MCF 10A (cell line): Measurements from ENCODE around the gene IQCK. TPM values are rescaled to one million over a fixed set of nuclear protein-coding genes. Genes with fewer than 3 reads are reported as not detected.

Experiments
- BruUV-seq: library from RNA; stranded (reverse); fragments of 400-500 nt; replicated peaks from 2 replicates; lab custom pipeline; 2021; lab: Mats Ljungman, UMichigan
- CTCF ChIA-PET: fragments of 300-600 bp; sonication (Branson Sonifier 250); formaldehyde crosslinking; extraction: SDS; loops from one replicate; lab custom pipeline; 2021; ENCODE audit warnings: antibody characterized with exemption, inconsistent platforms; lab: Yijun Ruan, JAX
- POLR2A ChIA-PET: fragments of 300-600, 350-650 bp; sonication (Branson Sonifier 250); formaldehyde crosslinking; extraction: SDS; loops from one replicate; lab custom pipeline; 2020; ENCODE audit warnings: antibody characterized with exemption, inconsistent platforms; lab: Yijun Ruan, JAX
- DNase-seq: peaks from one replicate; pipeline ENCODE4 v3.0.0-alpha.2; 2018; ENCODE audit not compliant: unreplicated experiment
- H3K27ac Mint-ChIP-seq: one replicate; pipeline ENCODE4 v1.8.0; 2022; ENCODE audit warnings: mild to moderate bottlenecking, low read depth, mixed read lengths; ENCODE audit not compliant: unreplicated experiment
- H3K27me3 Mint-ChIP-seq: one replicate; pipeline ENCODE4 v1.8.0; 2022; ENCODE audit warnings: mixed read lengths; ENCODE audit not compliant: insufficient read depth, unreplicated experiment
- H3K36me3 Mint-ChIP-seq: one replicate; pipeline ENCODE4 v1.8.0; 2022; ENCODE audit warnings: mild to moderate bottlenecking, moderate library complexity, mixed read lengths; ENCODE audit not compliant: insufficient read depth, unreplicated experiment
- H3K4me1 Mint-ChIP-seq: one replicate; pipeline ENCODE4 v1.8.0; 2022; ENCODE audit warnings: mixed read lengths; ENCODE audit not compliant: insufficient read depth, unreplicated experiment
- H3K4me3 Mint-ChIP-seq: one replicate; pipeline ENCODE4 v1.8.0; 2022; ENCODE audit warnings: mild to moderate bottlenecking, moderate library complexity, mixed read lengths; ENCODE audit not compliant: unreplicated experiment
- H3K9me3 Mint-ChIP-seq: one replicate; pipeline ENCODE4 v1.8.0; 2022; ENCODE audit warnings: mixed read lengths; ENCODE audit not compliant: unreplicated experiment
- intact Hi-C: fragments of 100-400 bp; cut with micrococcal nuclease; formaldehyde crosslinking; loops from 2 replicates; pipeline ENCODE4 v1.14.1; 2022
- total RNA-seq: library from RNA; stranded (reverse); gene quantifications from 2 replicates; pipeline ENCODE4 v1.2.3, GENCODE V29; 2022
- TF ChIP-seq, protein P1 (sequence below): fragments of 200-600 bp; IDR thresholded peaks from one replicate; pipeline ENCODE4 v1.8.0; 2022; ENCODE audit warnings: antibody characterized with exemption, mild to moderate bottlenecking; ENCODE audit not compliant: unreplicated experiment

Gene IQCK
- total RNA-seq, 1 experiment from 2014 or later: 5.9 TPM

DNA sequence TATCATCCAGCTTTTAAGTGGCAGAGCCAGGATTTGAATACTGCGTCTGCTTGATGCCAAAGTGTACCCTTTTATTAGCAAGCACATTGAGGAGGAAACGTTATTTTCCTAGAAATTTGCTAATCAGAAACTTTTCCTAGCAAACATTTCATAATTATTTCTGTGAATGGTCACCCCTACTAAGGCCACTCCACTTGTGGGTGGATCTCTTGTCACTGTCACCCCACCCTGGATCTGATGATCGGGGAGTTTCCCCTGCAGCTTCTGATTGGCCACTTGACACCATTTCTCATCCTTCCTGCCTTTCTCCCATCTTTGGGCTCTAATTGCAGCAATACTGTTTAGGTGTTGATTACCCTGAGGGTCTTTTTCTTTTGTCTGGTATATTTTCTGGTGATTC lies 130.7 kb downstream of the IQCK start:
- ChIA-PET CTCF (interaction anchor here (0.6 kb wide), 1 partner anchor 21 kb away, joined by 4 read pairs; no protein-coding TSS in a partner anchor), POLR2A (no interaction called here)
- H3K4me1 Mint-ChIP-seq: no peaks in the 10 kb centered on the region
- TF ChIP-seq, protein P1, sequence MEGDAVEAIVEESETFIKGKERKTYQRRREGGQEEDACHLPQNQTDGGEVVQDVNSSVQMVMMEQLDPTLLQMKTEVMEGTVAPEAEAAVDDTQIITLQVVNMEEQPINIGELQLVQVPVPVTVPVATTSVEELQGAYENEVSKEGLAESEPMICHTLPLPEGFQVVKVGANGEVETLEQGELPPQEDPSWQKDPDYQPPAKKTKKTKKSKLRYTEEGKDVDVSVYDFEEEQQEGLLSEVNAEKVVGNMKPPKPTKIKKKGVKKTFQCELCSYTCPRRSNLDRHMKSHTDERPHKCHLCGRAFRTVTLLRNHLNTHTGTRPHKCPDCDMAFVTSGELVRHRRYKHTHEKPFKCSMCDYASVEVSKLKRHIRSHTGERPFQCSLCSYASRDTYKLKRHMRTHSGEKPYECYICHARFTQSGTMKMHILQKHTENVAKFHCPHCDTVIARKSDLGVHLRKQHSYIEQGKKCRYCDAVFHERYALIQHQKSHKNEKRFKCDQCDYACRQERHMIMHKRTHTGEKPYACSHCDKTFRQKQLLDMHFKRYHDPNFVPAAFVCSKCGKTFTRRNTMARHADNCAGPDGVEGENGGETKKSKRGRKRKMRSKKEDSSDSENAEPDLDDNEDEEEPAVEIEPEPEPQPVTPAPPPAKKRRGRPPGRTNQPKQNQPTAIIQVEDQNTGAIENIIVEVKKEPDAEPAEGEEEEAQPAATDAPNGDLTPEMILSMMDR: no peak
- no peaks in the 10 kb centered on the region for H3K27me3 Mint-ChIP-seq
- H3K9me3 Mint-ChIP-seq: no peaks in the 10 kb centered on the region
- no peaks in the 10 kb centered on the region for H3K36me3 Mint-ChIP-seq
- no peak overlapping the region for H3K4me3 Mint-ChIP-seq
- DNase-seq: no peak
- no peak overlapping the region for H3K27ac Mint-ChIP-seq
- intact Hi-C loops: no loop called here
- no TSS peak for BruUV-seq

DNA sequence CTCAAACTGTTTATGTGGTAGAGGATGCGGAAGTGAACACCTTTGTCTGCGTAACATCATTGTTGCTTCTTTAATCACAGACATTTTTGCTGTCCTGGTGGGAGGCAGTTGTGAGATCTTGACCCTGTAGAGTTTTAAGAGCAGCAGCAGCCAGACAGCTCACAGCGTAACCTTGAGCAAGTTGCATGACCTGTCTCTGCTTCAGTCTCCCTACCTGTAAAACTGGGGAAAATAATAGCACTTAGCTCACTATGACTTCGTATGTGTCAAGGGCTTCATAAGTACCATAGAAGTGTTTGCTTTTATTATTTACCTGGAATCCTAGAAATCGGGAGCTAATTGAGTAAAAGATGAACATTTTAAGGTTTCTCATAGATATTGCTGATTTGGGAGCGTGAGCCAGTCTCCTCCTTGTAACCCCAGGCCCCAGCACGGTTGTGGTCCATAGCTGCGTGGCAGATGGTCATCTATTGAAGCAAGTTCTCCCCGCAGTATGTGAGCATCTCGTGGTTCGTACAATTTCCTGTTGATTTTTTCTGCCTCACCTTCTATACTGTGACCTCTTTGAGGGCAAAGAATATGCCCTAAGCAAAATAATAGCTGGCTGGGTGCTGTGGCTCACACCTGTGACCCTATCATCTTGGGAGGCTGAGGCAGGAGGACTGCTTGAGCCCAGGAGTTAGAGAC lies 132.2 kb downstream of the IQCK start:
- Mint-ChIP-seq H3K36me3 (no peaks in the 10 kb centered on the region), H3K4me3 (no peak overlapping the region)

DNA sequence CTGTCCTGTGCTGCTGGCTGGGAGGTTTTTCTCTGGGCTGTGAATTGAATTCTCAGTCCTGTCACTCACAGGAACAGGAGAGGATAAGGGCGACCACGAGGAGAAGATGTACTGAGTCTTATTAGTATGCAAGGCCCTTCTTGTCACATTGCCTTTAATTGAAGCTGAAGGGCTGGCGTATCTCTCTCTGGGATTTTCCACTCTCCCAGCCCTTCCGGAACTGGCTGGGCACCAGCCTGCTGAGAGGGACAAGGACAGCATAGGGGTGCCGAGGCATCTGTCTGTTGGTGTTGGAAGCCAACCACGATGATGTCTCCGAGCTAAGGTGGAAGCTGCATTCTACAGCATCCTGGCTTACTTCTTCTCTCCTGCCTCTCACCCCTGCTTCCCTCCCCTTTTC lies 133.4 kb downstream of the IQCK start:
- BruUV-seq: no TSS peak
- Mint-ChIP-seq H3K4me1 (no peaks in the 10 kb centered on the region), H3K27me3 (no peaks in the 10 kb centered on the region), H3K9me3 (no peaks in the 10 kb centered on the region), H3K27ac (no peak overlapping the region), H3K36me3 (no peaks in the 10 kb centered on the region), H3K4me3 (no peak overlapping the region)
- DNase-seq: no peak
- CTCF ChIA-PET: no interaction called here
- TF ChIP-seq, protein P1: no peak
- POLR2A ChIA-PET: no interaction called here
- intact Hi-C loops: no loop called here

More for the DNA sequence above, 132.2 kb downstream of the IQCK start:
- Mint-ChIP-seq H3K4me1 (no peaks in the 10 kb centered on the region), H3K9me3 (no peaks in the 10 kb centered on the region), H3K27me3 (no peaks in the 10 kb centered on the region), H3K27ac (no peak overlapping the region)
- intact Hi-C loops: no loop called here
- no TSS peak for BruUV-seq
- CTCF ChIA-PET: interaction anchor here (0.6 to 0.7 kb wide), 2 partner anchors 38 to 252 kb away, joined by 3 read pairs; no protein-coding TSS in a partner anchor
- no peak for DNase-seq
- POLR2A ChIA-PET: no interaction called here
- TF ChIP-seq, protein P1: no peak

DNA sequence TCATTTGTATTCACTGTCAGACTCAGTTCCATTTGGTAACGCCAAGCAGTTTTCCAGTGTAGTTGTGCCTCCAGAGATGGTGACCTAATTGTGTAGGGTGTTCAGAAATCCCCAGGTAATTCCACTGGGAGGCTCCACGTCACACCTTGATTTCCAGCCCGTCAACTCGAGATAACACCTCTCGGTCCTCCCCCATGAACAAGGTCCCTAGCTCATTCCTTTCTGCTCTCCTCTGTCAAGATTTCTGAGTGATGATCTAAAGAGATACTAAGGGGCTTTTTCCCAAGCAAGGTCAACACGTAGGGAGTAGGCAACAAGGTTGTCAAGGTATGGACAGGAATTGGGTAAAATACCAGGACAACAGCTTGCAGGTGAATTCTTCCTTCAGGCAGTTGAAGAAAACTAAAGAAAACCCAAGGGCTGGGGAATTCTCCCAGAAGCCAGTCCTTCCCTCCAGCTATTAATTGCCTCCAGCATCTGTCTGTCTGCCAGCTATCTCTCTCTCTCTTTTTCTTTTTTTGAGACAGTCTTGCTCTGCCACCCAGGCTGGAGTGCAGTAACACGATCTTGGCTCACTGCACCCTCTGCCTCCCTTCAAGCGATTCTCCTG lies 135.2 kb downstream of the IQCK start:
- TF ChIP-seq, protein P1: no peak
- intact Hi-C loops: no loop called here
- POLR2A ChIA-PET: no interaction called here

More for the DNA sequence above, 135.2 kb downstream of the IQCK start:
- CTCF ChIA-PET: interaction anchor here (0.5 to 1.7 kb wide), 2 partner anchors 16 to 26 kb away, joined by 3 read pairs; no protein-coding TSS in a partner anchor
- DNase-seq: no peak
- H3K4me3 Mint-ChIP-seq: no peak overlapping the region
- H3K27ac Mint-ChIP-seq: no peak overlapping the region
- H3K9me3 Mint-ChIP-seq: no peaks in the 10 kb centered on the region
- H3K4me1 Mint-ChIP-seq: no peaks in the 10 kb centered on the region
- BruUV-seq: no TSS peak
- H3K27me3 Mint-ChIP-seq: no peaks in the 10 kb centered on the region
- no peaks in the 10 kb centered on the region for H3K36me3 Mint-ChIP-seq
